ENCODE data around the gene UBN1. TPM values are rescaled to one million over a fixed set of nuclear protein-coding genes. Genes with fewer than 3 reads are reported as not detected.

UBN1 gene
- polyA plus RNA-seq, 1 donor (not counting 4 experiments of a cell fraction or from before 2014, with no cell fraction given): 11.5 TPM

GRCh38 chr16:4931381-4931780, 84.1 kb downstream of the UBN1 start:
- Histone ChIP-seq H3K27me3 (ENCODE audit: control insufficient read depth, extremely low read depth, insufficient read depth, low read length) (no peaks in the 10 kb centered on the region), H4K20me1 (ENCODE audit: control insufficient read depth, extremely low read depth, insufficient read depth, low read length) (no peaks in the 10 kb centered on the region), H3K79me2 (ENCODE audit: control insufficient read depth, insufficient read depth, low read length) (peaks cover 23% of the 10 kb centered on the region), H2AFZ (ENCODE audit: control insufficient read depth, low read length) (peak overlapping the region; percentile 64), H3K4me3 (ENCODE audit: control insufficient read depth in 2 of 3, extremely low read depth in 1 of 3, insufficient read depth in 2 of 3, low read depth in 1 of 3, low read length in 3 of 3) (peak overlapping the region in 1 of 3 experiments; percentile 7), H3K9me1 (ENCODE audit: control insufficient read depth, extremely low read depth, insufficient read depth, low read length) (no peaks in the 10 kb centered on the region), H3K4me2 (ENCODE audit: control insufficient read depth, extremely low read depth, insufficient read depth, low read depth, low read length) (peak overlapping the region; percentile 57), H3K9ac (ENCODE audit: control insufficient read depth, extremely low read depth, insufficient read depth, low read length) (no peak overlapping the region), H3K9me3 (ENCODE audit: control insufficient read depth, low read depth, low read length) (peaks cover 7% of the 10 kb centered on the region), H3K4me1 (ENCODE audit: control insufficient read depth, extremely low read depth, insufficient read depth, low read length) (peaks cover 23% of the 10 kb centered on the region), H3K27ac (ENCODE audit: control insufficient read depth, insufficient read depth, low read length) (no peak overlapping the region), H3K36me3 (ENCODE audit: control insufficient read depth in 2 of 2, extremely low read depth in 1 of 2, insufficient read depth in 2 of 2, low read length in 2 of 2) (peaks cover 7 to 8% of the 10 kb centered on the region in 2 experiments)
- no peak for TF ChIP-seq EZH2 (IDR thresholded peaks at IDR 0.05; ENCODE audit: low read length)
- no peak for TF ChIP-seq CTCF (optimal IDR thresholded peaks at IDR 0.05 in 1 of 3, IDR thresholded peaks at IDR 0.05 in 1 of 3, conservative IDR thresholded peaks at IDR 0.05 in 1 of 3; ENCODE audit: extremely low read depth in 1 of 3, insufficient read depth in 2 of 3, low read length in 3 of 3)
- dilution Hi-C loops (cut with MboI; ENCODE audit: extremely low pct_ligation_motif_present, low sequenced_read_pairs): no loop called here
- DNase-seq (ENCODE audit: low read depth, low spot score): no peak
- FAIRE-seq: no peak

Other genes starting within 250 kb of the UBN1 start
- 3.6 to 7.7 TPM (median 4.0 TPM) in 3 replicates for gene UBALD1, start 232.6 kb upstream of the UBN1 start, polyA plus RNA-seq
- 1.9 to 6.7 TPM (median 2.6 TPM) in 3 replicates for gene MGRN1, start 222.7 kb upstream of the UBN1 start, polyA plus RNA-seq
- gene NUDT16L1, start 153.9 kb upstream of the UBN1 start, polyA plus RNA-seq: 23.0 to 28.8 TPM (median 24.2 TPM) in 3 replicates
- 9.7 to 14.7 TPM (median 11.7 TPM) in 3 replicates for gene ANKS3, start 113.2 kb upstream of the UBN1 start, polyA plus RNA-seq
- gene DNAAF8, start 112.9 kb upstream of the UBN1 start, polyA plus RNA-seq: 0.26 to 0.57 TPM (median 0.33 TPM) in 3 replicates
- 3.3 to 5.2 TPM (median 3.5 TPM) in 3 replicates for gene ZNF500, start 80.3 kb upstream of the UBN1 start, polyA plus RNA-seq
- gene SEPTIN12, start 59.1 kb upstream of the UBN1 start, polyA plus RNA-seq: not detected in 3 replicates
- 8.4 to 20.2 TPM (median 10.6 TPM) in 3 replicates for gene SMIM22, start 52.1 kb upstream of the UBN1 start, polyA plus RNA-seq
- 17.3 to 33.2 TPM (median 20.5 TPM) in 3 replicates for gene ROGDI, start 44.8 kb upstream of the UBN1 start, polyA plus RNA-seq
- 38.7 to 42.6 TPM (median 39.8 TPM) in 3 replicates for gene GLYR1, start 193 bp upstream of the UBN1 start, polyA plus RNA-seq
- 23.5 to 26.6 TPM (median 25.3 TPM) in 3 replicates for gene PPL, start 89.7 kb downstream of the UBN1 start, polyA plus RNA-seq
- 0.04 to 0.08 TPM in 2 of 3 replicates, not detected in the other for gene SEC14L5, start 110.8 kb downstream of the UBN1 start, polyA plus RNA-seq
- gene NAGPA, start 186.5 kb downstream of the UBN1 start, polyA plus RNA-seq: 5.0 to 7.3 TPM (median 7.2 TPM) in 3 replicates
- gene C16orf89, start 218.5 kb downstream of the UBN1 start, polyA plus RNA-seq: not detected in 3 replicates
- 25.8 to 30.1 TPM (median 26.6 TPM) in 3 replicates for gene ALG1, start 224.4 kb downstream of the UBN1 start, polyA plus RNA-seq